Mucosa of descending colon (tissue), 3 donors: ENCODE results near the gene CARD18. TPM values are rescaled to one million over a fixed set of nuclear protein-coding genes. Genes with fewer than 3 reads are reported as not detected.

Source experiments
- ATAC-seq: fragments of 200-7000 bp; cut with Tn5 transposase; one replicate; pipeline ENCODE4 v1.9.1; 2020; ENCODE audit warnings: mild to moderate bottlenecking, moderate library complexity
- DNase-seq, 3 donors: peaks; one replicate each; pipeline ENCODE4 v3.0.0-alpha.2; 2020
- H3K36me3 ChIP-seq: fragments of 200-600 bp; one replicate; pipeline ENCODE4 v1.8.0; 2021; ENCODE audit warnings: low read depth, mild to moderate bottlenecking
- H3K4me1 ChIP-seq: fragments of 200-600 bp; one replicate; pipeline ENCODE4 v1.8.0; 2021; ENCODE audit warnings: low read depth, mild to moderate bottlenecking
- H3K4me3 ChIP-seq: fragments of 200-600 bp; one replicate; pipeline ENCODE4 v1.8.0; 2021; ENCODE audit warnings: mild to moderate bottlenecking
- H3K9me3 ChIP-seq: fragments of 200-600 bp; one replicate; pipeline ENCODE4 v1.8.0; 2021; ENCODE audit warnings: mild to moderate bottlenecking
- intact Hi-C, 2 donors: fragments of 100-400 bp; cut with DNase I in 1 of 2; cut with micrococcal nuclease in 1 of 2; formaldehyde crosslinking; loops; one replicate each; pipeline versions ENCODE4 v1.11.0 to v1.11.1; 2022; cut with DNase I, micrococcal nuclease
- total RNA-seq, 3 donors: library from RNA; stranded (reverse); fragmentation: NEBNext Ultra II Directional in 2 of 3; extraction: Animal tissue kit (Norgen Biotek cat#: 25700) in 2 of 3; gene quantifications; one replicate each; pipeline versions ENCODE4 v1.2.1 to v1.2.4, GENCODE V29; 2021 to 2023
- TF ChIP-seq, protein P1 (sequence below): fragments of 200-600 bp; IDR thresholded peaks from one replicate; pipeline ENCODE4 v1.8.0; 2022; ENCODE audit warnings: antibody characterized with exemption, mild to moderate bottlenecking
- donor health status: DM: no; HTN: no; CAD: no; lungs with moderate emphysema.
- donor health status: DM: no; HTN: no; CAD: no.
- donor health status: DM: no; HTN: yes; CAD: no.

The CARD18 gene
- total RNA-seq, 3 donors from 2014 or later: not detected

- peaks cover 3% of the 10 kb centered on the region for H3K9me3 ChIP-seq
- H3K36me3 ChIP-seq: no peaks in the 10 kb centered on the region
- no peaks in the 10 kb centered on the region for H3K4me1 ChIP-seq
- ATAC-seq (no peak), DNase-seq (no peak)
- H3K4me3 ChIP-seq: no peak overlapping the region
- intact Hi-C loops: no loop called here
- TF ChIP-seq, protein P1, sequence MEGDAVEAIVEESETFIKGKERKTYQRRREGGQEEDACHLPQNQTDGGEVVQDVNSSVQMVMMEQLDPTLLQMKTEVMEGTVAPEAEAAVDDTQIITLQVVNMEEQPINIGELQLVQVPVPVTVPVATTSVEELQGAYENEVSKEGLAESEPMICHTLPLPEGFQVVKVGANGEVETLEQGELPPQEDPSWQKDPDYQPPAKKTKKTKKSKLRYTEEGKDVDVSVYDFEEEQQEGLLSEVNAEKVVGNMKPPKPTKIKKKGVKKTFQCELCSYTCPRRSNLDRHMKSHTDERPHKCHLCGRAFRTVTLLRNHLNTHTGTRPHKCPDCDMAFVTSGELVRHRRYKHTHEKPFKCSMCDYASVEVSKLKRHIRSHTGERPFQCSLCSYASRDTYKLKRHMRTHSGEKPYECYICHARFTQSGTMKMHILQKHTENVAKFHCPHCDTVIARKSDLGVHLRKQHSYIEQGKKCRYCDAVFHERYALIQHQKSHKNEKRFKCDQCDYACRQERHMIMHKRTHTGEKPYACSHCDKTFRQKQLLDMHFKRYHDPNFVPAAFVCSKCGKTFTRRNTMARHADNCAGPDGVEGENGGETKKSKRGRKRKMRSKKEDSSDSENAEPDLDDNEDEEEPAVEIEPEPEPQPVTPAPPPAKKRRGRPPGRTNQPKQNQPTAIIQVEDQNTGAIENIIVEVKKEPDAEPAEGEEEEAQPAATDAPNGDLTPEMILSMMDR: no peak
Measured at GRCh38 chr11:105135883-105136282, 3.7 kb downstream of the CARD18 start.

DNA sequence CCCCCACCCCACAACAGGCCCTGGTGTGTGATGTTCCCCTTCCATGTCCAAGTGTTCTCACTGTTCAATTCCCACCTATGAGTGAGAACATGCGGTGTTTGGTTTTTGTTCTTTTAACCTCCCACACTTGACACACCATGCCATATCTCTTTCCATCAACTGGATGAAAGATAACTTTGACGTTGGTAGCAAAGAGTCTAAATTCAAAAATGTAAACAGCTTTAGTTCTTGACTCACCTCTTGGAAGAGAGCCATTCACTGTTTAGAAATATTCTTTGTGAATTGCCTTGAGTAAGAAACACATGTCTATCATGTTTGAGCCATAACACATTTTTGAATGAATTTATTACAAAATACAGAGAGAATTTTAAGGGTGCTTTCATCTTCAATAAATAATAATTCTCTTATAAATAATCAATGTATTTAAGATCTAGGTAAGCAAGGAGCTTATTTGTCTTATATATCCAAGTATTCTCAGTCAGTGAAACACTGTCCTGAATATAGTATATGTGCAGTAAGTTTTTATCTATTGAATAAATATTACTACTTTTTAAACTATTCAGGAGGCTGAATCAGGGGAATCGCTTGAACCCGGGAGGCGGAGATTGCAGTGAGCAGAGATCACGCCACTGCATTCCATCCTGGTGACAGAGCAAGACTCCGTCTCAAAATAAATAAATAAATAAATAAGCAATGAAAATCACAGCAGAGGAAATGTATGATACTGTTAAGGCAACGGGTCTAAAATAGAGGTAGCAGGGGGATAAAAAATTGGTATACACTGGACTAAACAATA, 6.7 kb downstream of the CARD18 start:
- TF ChIP-seq, protein P1: no peak
- H3K4me1 ChIP-seq: no peaks in the 10 kb centered on the region
- ATAC-seq (no peak), DNase-seq (no peak)
- intact Hi-C loops: no loop called here
- peaks cover 7% of the 10 kb centered on the region for H3K9me3 ChIP-seq
- H3K36me3 ChIP-seq: no peaks in the 10 kb centered on the region
- H3K4me3 ChIP-seq: no peak overlapping the region

- intact Hi-C loops: no loop called here
- no peak overlapping the region for H3K4me3 ChIP-seq
- H3K4me1 ChIP-seq: no peaks in the 10 kb centered on the region
- ATAC-seq (no peak), DNase-seq (no peak)
- H3K36me3 ChIP-seq: no peaks in the 10 kb centered on the region
- TF ChIP-seq, protein P1: no peak
- H3K9me3 ChIP-seq: peaks cover 7% of the 10 kb centered on the region
Measured at GRCh38 chr11:105130189-105130813, 9.3 kb downstream of the CARD18 start.

GRCh38 chr11:105124756-105125155, 14.8 kb downstream of the CARD18 start:
- Histone ChIP-seq H3K4me3 (no peak overlapping the region), H3K4me1 (no peaks in the 10 kb centered on the region), H3K9me3 (no peaks in the 10 kb centered on the region), H3K36me3 (no peaks in the 10 kb centered on the region)
- intact Hi-C loops: no loop called here
- DNase-seq (no peak), ATAC-seq (no peak)
- TF ChIP-seq, protein P1: no peak

DNA sequence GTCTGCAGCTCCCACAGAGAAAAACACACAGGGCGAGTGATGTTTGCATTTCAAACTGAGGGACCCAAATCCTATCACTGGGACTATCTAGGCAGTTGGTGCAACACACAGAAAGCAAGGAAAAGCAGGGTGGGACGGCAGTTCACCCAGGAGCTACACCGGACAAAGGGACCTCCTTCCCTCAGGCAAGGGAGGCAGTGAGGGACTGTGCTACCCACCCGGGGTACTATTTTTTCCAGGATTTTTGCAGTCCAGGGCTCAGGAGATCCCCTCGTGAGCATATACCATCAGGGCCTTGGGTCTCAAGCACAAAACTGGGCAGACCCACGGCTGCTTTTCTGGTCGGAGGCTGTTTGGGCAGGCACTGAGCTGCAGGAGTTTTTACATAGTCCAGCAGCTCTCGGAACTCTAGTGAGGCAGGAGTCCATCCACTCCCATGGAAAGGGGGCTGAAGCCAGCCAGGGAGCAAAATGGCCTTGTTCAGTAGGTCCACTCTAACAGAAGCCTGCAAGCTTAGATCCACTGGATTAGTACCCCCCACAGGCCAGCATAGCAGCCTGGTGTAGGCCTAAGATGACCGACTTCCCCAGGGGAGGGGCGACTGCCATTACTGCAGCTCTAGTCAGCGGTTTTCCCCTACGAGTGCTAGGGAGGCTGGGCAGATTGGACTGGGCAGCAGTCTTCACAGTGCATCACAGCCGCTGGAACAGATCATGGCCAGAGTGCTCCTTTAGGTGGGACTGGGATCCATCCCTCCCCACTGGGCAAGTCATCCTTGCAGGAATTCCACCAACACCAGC, 28.2 kb downstream of the CARD18 start:
- ATAC-seq (no peak), DNase-seq (no peak)
- intact Hi-C loops: no loop called here

More for the DNA sequence above, 28.2 kb downstream of the CARD18 start:
- H3K4me3 ChIP-seq: no peak overlapping the region
- peaks cover 4% of the 10 kb centered on the region for H3K4me1 ChIP-seq
- TF ChIP-seq, protein P1: no peak
- H3K36me3 ChIP-seq: no peaks in the 10 kb centered on the region
- no peaks in the 10 kb centered on the region for H3K9me3 ChIP-seq
